BJ (cell line): ENCODE results near the gene CELF2. TPM values are rescaled to one million over a fixed set of nuclear protein-coding genes. Genes with fewer than 3 reads are reported as not detected.

Experiments used
- CTCF ChIA-PET: fragments of 350-600 bp; formaldehyde crosslinking; extraction: SDS; loops from one replicate; lab custom pipeline; 2021; ENCODE audit warnings: antibody characterized with exemption, inconsistent platforms; lab: Yijun Ruan, JAX
- POLR2A ChIA-PET: fragments of 300-600 bp; sonication (Branson Sonifier 250); formaldehyde crosslinking; extraction: SDS; loops from one replicate; lab custom pipeline; 2021; ENCODE audit warnings: antibody characterized with exemption; lab: Charles Lee
- DNase-seq: peaks from one replicate; pipeline ENCODE4 v3.0.0-alpha.2; 2011; ENCODE audit warnings: low read depth
- H3K27me3 ChIP-seq: 2 replicates; pipeline ENCODE4 v1.6.0; 2011; ENCODE audit warnings: low read length; ENCODE audit not compliant: control insufficient read depth, insufficient read depth
- H3K36me3 ChIP-seq: 2 replicates; pipeline ENCODE4 v1.5.1; 2011; ENCODE audit warnings: low read length; ENCODE audit not compliant: control insufficient read depth, insufficient read depth
- H3K4me3 ChIP-seq: 2 replicates; pipeline ENCODE4 v1.5.1; 2011; ENCODE audit warnings: low read depth, mild to moderate bottlenecking, control low read depth, low read length
- CTCF ChIP-seq: IDR thresholded peaks from 2 replicates; pipeline ENCODE4 v1.5.1; 2011; ENCODE audit warnings: low read depth, mild to moderate bottlenecking, control low read depth, inconsistent platforms, low read length, moderate library complexity; ENCODE audit not compliant: insufficient read depth
- polyA plus RNA-seq: library from polyadenylated mRNA; depleted of rRNA; stranded (reverse); fragments of >200 nt; gene quantifications from 2 replicates; pipeline ENCODE4 v1.2.3, GENCODE V29; 2011

Gene CELF2
- polyA plus RNA-seq, 1 experiment, result 8.8 TPM

GRCh38 chr10:11011984-11012383 lies 5.7 kb upstream of the CELF2 start:
- no peak for DNase-seq
- no peaks in the 10 kb centered on the region for H3K36me3 ChIP-seq
- peaks cover 2% of the 10 kb centered on the region; the same call in 1 of the 2 replicates for H3K27me3 ChIP-seq
- H3K4me3 ChIP-seq, result no peak overlapping the region
- no peak for TF ChIP-seq CTCF
- ChIA-PET CTCF (interaction anchor here (0.6 to 1.9 kb wide), 3 partner anchors 9 to 122 kb away, joined by 3 to 5 read pairs (median 4); no protein-coding TSS in a partner anchor), POLR2A (no interaction called here)

GRCh38 chr10:11012421-11013295 lies 5.0 kb upstream of the CELF2 start:
- DNase-seq, result no peak
- H3K4me3 ChIP-seq, result no peak overlapping the region
- peaks cover 5% of the 10 kb centered on the region for H3K27me3 ChIP-seq
- CTCF ChIA-PET, result interaction anchor here (0.6 to 1.9 kb wide), 4 partner anchors 8 to 121 kb away, joined by 3 to 5 read pairs (median 4); no protein-coding TSS in a partner anchor
- no peaks in the 10 kb centered on the region for H3K36me3 ChIP-seq
- POLR2A ChIA-PET, result no interaction called here
- no peak for TF ChIP-seq CTCF

GRCh38 chr10:11013836-11014235 lies 3.8 kb upstream of the CELF2 start:
- ChIA-PET CTCF (no interaction called here), POLR2A (no interaction called here)
- no peak overlapping the region for H3K4me3 ChIP-seq
- DNase-seq, result no peak
- TF ChIP-seq CTCF, result no peak
- no peaks in the 10 kb centered on the region for H3K36me3 ChIP-seq
- peaks cover 8% of the 10 kb centered on the region for H3K27me3 ChIP-seq

GRCh38 chr10:11014671-11015445 lies 2.8 kb upstream of the CELF2 start:
- no peak overlapping the region for H3K4me3 ChIP-seq
- H3K27me3 ChIP-seq, result peaks cover 13% of the 10 kb centered on the region
- no peak for DNase-seq
- H3K36me3 ChIP-seq, result no peaks in the 10 kb centered on the region
- ChIA-PET CTCF (interaction anchor here (1.0 to 1.2 kb wide), 2 partner anchors 14 to 21 kb away, joined by 4 to 5 read pairs; no protein-coding TSS in a partner anchor), POLR2A (no interaction called here)
- no peak for TF ChIP-seq CTCF
